SK-N-SH treated with all-trans-retinoic acid at 6 μM for 48 hours (cell line): ENCODE data around the gene EN2.

Experiments
- ATAC-seq: fragments of 200-7000 bp; cut with Tn5 transposase; 3 replicates; pipeline ENCODE4 v1.9.1; 2020; ENCODE audit warnings: mild to moderate bottlenecking, moderate library complexity
- ARNTL ChIP-seq: fragments of 450-650 bp; formaldehyde crosslinking; IDR thresholded peaks from 2 replicates; pipeline ENCODE4 v1.5.0; 2020; ENCODE audit warnings: low read depth, mild to moderate bottlenecking, moderate library complexity, borderline replicate concordance
- BACH2 ChIP-seq: fragments of 250-450 bp; sonication (Bioruptor Pico); IDR thresholded peaks from 2 replicates; pipeline ENCODE4 v1.9.0; 2021; ENCODE audit warnings: mild to moderate bottlenecking, borderline replicate concordance
- CREB5 ChIP-seq: fragments of 250-450 bp; sonication (Bioruptor Pico); IDR thresholded peaks from 2 replicates; pipeline ENCODE4 v1.5.1; 2020; ENCODE audit warnings: low read depth, mild to moderate bottlenecking, moderate library complexity
- CSDC2 ChIP-seq: fragments of 250-450 bp; sonication (Bioruptor Pico); IDR thresholded peaks from 2 replicates; pipeline ENCODE4 v1.5.0; 2020; ENCODE audit warnings: mild to moderate bottlenecking, moderate library complexity
- CSRNP3 ChIP-seq: fragments of 250-450 bp; sonication (Bioruptor Pico); IDR thresholded peaks from 2 replicates; pipeline ENCODE4 v1.5.1; 2021; ENCODE audit warnings: mild to moderate bottlenecking, moderate library complexity
- ESRRG ChIP-seq: fragments of 250-450 bp; sonication (Bioruptor Pico); IDR thresholded peaks from 2 replicates; pipeline ENCODE4 v1.6.1; 2021; ENCODE audit warnings: mild to moderate bottlenecking
- GLIS3 ChIP-seq: fragments of 250-450 bp; sonication (Bioruptor Pico); IDR thresholded peaks from 2 replicates; pipeline ENCODE4 v1.5.0; 2020; ENCODE audit warnings: mild to moderate bottlenecking, moderate library complexity
- ISL1 ChIP-seq: fragments of 250-450 bp; sonication (Bioruptor Pico); IDR thresholded peaks from 2 replicates; pipeline ENCODE4 v2.1.2; 2022; ENCODE audit warnings: mild to moderate bottlenecking, moderate library complexity
- OSR1 ChIP-seq: fragments of 250-450 bp; sonication (Bioruptor Pico); IDR thresholded peaks from 2 replicates; pipeline ENCODE4 v1.8.0; 2022; ENCODE audit warnings: moderate library complexity, mild to moderate bottlenecking, inconsistent platforms
- PATZ1 ChIP-seq: fragments of 250-450 bp; sonication (Bioruptor Pico); IDR thresholded peaks from 2 replicates; pipeline ENCODE4 v1.8.0; 2020; ENCODE audit warnings: mild to moderate bottlenecking, moderate library complexity, borderline replicate concordance
- POU6F1 ChIP-seq: fragments of 250-450 bp; sonication (Bioruptor Pico); IDR thresholded peaks from 2 replicates; pipeline ENCODE4 v1.8.0; 2021; ENCODE audit warnings: low read depth, mild to moderate bottlenecking, moderate library complexity, borderline replicate concordance
- PPARA ChIP-seq: fragments of 250-450 bp; sonication (Bioruptor Pico); IDR thresholded peaks from 2 replicates; pipeline ENCODE4 v1.5.0; 2020; ENCODE audit warnings: mild to moderate bottlenecking, borderline replicate concordance
- RARB ChIP-seq: fragments of 250-450 bp; sonication (Bioruptor Pico); IDR thresholded peaks from 2 replicates; pipeline ENCODE4 v1.8.0; 2021; ENCODE audit warnings: mild to moderate bottlenecking, moderate library complexity
- SNAI2 ChIP-seq: fragments of 250-450 bp; sonication (Bioruptor Pico); IDR thresholded peaks from 2 replicates; pipeline ENCODE4 v1.5.0; 2020; ENCODE audit warnings: mild to moderate bottlenecking, moderate library complexity
- TCF4 ChIP-seq: fragments of 250-450 bp; sonication (Bioruptor Pico); IDR thresholded peaks from 2 replicates; pipeline ENCODE4 v1.8.0; 2021; ENCODE audit warnings: mild to moderate bottlenecking, moderate library complexity, borderline replicate concordance
- TSHZ2 ChIP-seq: fragments of 250-450 bp; sonication (Bioruptor Pico); IDR thresholded peaks from 2 replicates; pipeline ENCODE4 v1.5.0; 2020; ENCODE audit warnings: mild to moderate bottlenecking, moderate library complexity
- ZC3H10 ChIP-seq: fragments of 250-450 bp; sonication (Bioruptor Pico); IDR thresholded peaks from 2 replicates; pipeline ENCODE4 v1.5.1; 2021; ENCODE audit warnings: mild to moderate bottlenecking, moderate library complexity
- ZFP3 ChIP-seq: fragments of 250-450 bp; sonication (Bioruptor Pico); IDR thresholded peaks from 2 replicates; pipeline ENCODE4 v1.5.0; 2020; ENCODE audit warnings: mild to moderate bottlenecking, moderate library complexity
- ZFP30 ChIP-seq: fragments of 450-650 bp; formaldehyde crosslinking; IDR thresholded peaks from 2 replicates; pipeline ENCODE4 v1.5.0; 2022; ENCODE audit warnings: mild to moderate bottlenecking, moderate library complexity
- ZNF565 ChIP-seq: fragments of 450-650 bp; formaldehyde crosslinking; conservative IDR thresholded peaks from 2 replicates; pipeline ENCODE4 v1.5.0; 2020; ENCODE audit warnings: low read depth, mild to moderate bottlenecking, moderate library complexity
- ZNF70 ChIP-seq: fragments of 450-650 bp; formaldehyde crosslinking; IDR thresholded peaks from 2 replicates; pipeline ENCODE4 v1.5.0; 2020; ENCODE audit warnings: mild to moderate bottlenecking, moderate library complexity
- ZNF8 ChIP-seq: fragments of 450-650 bp; formaldehyde crosslinking; IDR thresholded peaks from 2 replicates; pipeline ENCODE4 v1.5.0; 2020; ENCODE audit warnings: mild to moderate bottlenecking, moderate library complexity

Gene EN2

GRCh38 chr7:155429651-155430050 lies 28.3 kb upstream of the EN2 start:
- ATAC-seq = no peak
- no peak for TF ChIP-seq CSDC2 (CRISPR knock-in tag)
- TF ChIP-seq CREB5 (CRISPR knock-in tag) = no peak
- TF ChIP-seq POU6F1 (CRISPR knock-in tag) = no peak
- no peak for TF ChIP-seq PPARA (CRISPR knock-in tag)
- TF ChIP-seq CSRNP3 (CRISPR knock-in tag) = no peak
- no peak for TF ChIP-seq ZFP30 (CRISPR knock-in tag)
- TF ChIP-seq ZC3H10 (CRISPR knock-in tag) = no peak
- no peak for TF ChIP-seq BACH2 (CRISPR knock-in tag)
- TF ChIP-seq ISL1 (CRISPR knock-in tag) = no peak
- no peak for TF ChIP-seq ESRRG (CRISPR knock-in tag)
- TF ChIP-seq ZFP3 = no peak
- TF ChIP-seq TSHZ2 (CRISPR knock-in tag) = no peak

- TF ChIP-seq GLIS3 (no peak), PATZ1 (CRISPR knock-in tag) (no peak), CSDC2 (CRISPR knock-in tag) (no peak), ZNF70 (CRISPR knock-in tag) (no peak), ZNF565 (CRISPR knock-in tag) (no peak)
- TF ChIP-seq, all 23 proteins: peak for 0
- ATAC-seq = no peak
Measured at GRCh38 chr7:155430606-155431005, 27.3 kb upstream of the EN2 start.

- TF ChIP-seq ZNF565 (CRISPR knock-in tag) (no peak), TCF4 (CRISPR knock-in tag) (no peak), BACH2 (CRISPR knock-in tag) (no peak), ISL1 (CRISPR knock-in tag) (no peak), CREB5 (CRISPR knock-in tag) (no peak), GLIS3 (no peak), CSDC2 (CRISPR knock-in tag) (no peak), ZNF70 (CRISPR knock-in tag) (no peak), OSR1 (CRISPR knock-in tag) (no peak), ZFP3 (no peak), SNAI2 (CRISPR knock-in tag) (no peak), ZC3H10 (CRISPR knock-in tag) (no peak), RARB (CRISPR knock-in tag) (no peak), PPARA (CRISPR knock-in tag) (no peak), TSHZ2 (CRISPR knock-in tag) (no peak), ZNF8 (CRISPR knock-in tag) (no peak), ARNTL (no peak), ZFP30 (CRISPR knock-in tag) (no peak), PATZ1 (CRISPR knock-in tag) (no peak)
- TF ChIP-seq, all 23 proteins: peak for 0
- no peak for ATAC-seq
Measured at GRCh38 chr7:155431231-155431630, 26.7 kb upstream of the EN2 start.
